NCI-H1092 (cell line): ENCODE measurements around the gene ST6GALNAC3.
"Not testable (repeated sequence)": the region's sequence is repeated elsewhere in the genome, so short reads cannot be mapped to it uniquely, and the experiment has no call there.

Experiments used
- DNase-seq: peaks from one replicate; lab custom pipeline; 2025; lab: John Stamatoyannopoulos, UW

Gene ST6GALNAC3

DNA sequence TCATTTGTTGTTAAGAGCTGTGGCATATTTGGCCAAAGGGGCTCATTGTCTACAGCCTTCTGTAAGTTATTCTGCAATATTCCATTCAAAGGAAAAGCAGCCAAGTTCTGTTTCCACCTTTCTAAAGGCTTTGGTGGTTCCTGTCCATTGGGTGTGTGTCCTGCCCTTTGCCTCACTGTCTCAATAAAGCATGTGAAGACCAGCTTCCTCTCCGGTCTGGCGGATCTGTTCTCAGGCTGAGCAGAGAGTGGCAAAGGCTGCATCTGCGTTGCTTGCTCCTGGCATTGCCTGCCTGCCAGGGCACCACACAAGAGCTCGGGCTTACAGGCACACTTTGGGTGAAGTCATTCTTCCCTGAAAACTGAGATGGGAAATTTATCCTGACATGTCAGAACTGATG is 34.9 kb downstream of the ST6GALNAC3 start:
- DNase-seq, result no peak

DNA sequence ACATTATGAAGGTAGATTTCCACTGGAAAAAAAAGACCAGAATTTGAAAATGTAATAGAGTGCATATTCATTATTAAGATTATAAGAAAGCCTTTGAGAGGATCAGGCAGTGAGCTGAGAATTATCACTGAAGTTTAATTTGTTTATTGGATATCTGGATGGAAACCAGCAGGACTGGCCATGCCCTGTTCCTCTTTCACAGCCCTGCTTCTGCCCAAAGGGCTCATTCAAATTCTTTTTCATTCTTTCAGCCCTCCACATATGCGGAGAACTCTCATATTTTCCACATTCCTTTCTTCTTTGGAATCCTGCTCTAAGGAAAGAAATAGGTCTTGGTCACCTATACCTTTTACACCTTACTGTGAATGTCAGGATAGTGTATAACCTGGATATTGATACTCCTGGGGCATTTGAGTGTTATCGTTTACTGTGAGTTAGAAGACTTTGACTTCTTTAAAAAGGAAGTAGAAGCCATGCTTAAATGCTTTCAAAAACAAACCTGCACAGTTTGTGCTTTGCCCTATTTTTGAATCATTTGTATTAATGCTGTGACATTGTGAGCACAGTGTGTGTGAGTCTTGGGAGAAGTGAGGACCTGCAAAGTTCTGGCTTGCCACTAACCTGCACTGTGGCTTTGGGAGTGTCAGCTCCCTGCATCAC is 35.5 kb downstream of the ST6GALNAC3 start:
- no peak for DNase-seq

DNA sequence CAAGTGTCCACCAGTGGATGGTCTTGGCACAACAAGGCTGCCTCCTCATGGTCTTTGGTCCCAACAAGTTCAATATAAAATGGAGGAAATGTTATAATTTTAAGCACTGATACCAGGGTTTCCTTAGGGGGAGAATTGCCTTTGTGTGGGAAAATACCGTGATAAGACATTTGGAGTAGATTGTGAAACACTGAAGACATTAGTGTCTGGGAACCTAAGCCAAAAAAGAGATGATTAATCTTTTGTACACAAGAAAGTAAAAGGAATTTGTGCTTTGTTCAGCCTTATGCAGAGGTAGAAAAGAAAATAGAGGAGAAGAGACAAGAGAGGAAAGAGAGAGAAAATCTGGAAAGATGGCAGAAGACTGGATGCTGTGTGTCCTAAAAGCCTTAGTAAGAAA is 36.1 kb downstream of the ST6GALNAC3 start:
- no peak for DNase-seq

DNA sequence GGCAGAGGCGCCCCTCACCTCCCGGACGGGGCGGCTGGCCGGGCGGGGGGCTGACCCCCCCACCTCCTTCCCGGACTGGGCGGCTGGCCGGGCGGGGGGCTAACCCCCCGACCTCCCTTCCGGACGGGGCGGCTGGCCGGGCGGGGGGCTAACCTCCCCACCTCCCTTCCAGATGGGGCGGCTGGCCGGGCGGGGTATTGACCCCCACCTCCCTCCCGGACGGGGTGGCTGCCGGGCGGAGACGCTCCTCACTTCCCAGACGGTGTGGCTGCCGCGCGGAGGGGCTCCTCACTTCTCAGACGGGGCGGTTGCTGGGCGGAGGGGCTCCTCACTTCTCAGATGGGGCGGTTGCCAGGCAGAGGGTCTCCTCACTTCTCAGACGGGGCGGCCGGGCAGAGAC is 37.8 kb downstream of the ST6GALNAC3 start:
- not testable (repeated sequence) for DNase-seq

DNA sequence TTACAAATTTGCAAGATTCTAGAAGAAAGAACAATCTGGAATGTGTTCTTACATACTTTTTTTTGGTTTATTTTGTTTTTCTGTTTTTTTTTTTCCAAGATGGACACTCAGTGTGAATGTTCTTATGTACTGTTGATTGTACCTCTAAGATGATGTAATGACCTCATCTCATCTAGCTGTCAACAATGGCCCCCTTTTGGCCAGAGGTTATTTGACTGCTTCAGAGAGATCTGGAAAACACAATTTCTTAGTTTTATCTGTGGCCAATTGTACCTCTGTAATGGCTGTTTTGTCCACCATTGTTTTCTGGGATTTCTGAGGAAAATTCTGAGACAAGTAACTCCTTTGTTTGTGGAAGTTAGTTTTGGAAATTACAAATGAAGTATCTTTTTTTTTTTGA is 38.9 kb downstream of the ST6GALNAC3 start:
- no peak for DNase-seq

DNA sequence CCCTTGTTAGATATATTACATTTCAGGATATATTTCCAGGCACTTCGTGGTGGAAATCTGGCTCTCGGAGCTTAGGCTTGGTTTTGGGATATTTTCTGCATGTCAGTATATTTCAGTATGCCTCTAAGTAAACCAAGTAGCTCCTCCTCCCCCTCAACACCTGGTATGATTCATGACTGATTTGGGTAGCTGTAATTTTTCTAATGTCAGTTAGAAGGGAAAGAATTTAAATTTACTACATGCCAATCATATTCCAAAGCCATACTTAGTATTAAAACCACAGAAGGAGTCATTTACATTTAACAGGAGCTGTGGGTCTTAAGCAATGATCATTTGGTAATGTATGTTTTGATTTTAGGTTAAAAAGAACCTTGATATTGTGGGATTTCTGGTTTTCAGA is 40.6 kb downstream of the ST6GALNAC3 start:
- no peak for DNase-seq

DNA sequence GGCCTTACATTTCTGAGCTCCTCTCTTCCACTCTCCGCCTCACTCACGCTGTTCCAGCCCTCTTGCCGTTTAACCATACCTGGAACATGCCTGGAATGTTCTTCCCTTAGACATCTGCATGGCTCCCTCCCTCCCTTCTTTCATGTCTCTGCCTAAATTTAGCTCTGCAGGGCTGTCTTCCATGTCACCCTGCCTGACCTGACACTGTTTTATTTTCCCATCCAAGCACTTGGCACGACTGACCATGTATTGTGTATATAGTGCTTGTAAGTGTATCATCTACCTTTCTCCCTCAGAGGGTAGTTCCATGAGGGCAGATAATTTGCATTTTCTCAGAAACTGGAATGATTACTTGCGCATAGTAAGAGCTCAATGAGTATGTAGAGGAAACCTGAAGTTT is 47.3 kb downstream of the ST6GALNAC3 start:
- no peak for DNase-seq

DNA sequence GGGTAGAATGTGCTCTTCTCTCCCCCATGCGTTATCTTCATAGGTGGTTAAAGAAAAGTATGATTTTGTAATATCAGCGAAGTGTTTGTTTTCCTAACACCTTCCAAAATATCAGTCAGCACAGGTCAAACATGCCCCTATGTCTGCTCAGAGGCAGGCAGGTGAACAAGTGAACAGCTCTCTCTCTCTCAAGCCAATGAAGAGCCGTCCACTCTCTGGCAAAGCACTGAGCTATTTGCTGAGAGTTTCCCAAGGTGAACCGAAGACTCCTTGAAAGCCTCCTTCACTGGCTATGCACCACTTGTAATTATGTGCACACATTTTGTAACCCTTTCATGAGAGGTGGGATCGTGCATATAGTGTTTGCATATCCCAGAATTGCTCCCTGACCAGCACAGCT is 47.7 kb downstream of the ST6GALNAC3 start:
- DNase-seq, result no peak

DNA sequence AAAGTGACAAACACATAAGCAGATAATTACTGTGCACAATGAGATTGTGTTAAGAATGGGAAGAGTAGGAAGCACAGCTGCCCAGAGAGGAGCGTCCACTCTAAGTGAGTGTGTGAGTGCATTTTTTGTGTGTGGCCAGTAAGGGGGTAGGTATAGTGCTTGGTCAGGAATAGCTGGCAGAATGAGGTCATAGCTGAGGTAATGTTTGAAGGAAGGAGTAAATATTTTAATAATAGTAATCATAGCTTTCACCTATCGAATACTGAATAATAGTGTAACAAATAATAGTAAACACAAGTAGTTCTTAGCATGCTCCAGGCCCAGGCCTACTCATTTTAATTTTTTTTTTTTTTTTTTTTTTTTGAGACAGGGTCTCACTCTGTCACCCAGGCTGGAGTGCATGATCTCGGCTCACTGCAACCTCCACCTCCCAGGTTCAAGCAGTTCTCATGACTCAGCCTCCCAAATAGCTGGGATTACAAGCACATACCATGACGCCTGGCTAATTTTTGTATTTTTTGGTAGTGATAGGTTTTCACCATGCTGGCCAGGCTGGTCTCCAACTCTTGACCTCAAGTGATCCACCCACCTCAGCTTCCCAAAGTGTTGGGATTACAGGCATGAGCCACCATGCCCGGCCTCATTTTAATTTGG is 49.0 kb downstream of the ST6GALNAC3 start:
- not testable (repeated sequence) for DNase-seq

DNA sequence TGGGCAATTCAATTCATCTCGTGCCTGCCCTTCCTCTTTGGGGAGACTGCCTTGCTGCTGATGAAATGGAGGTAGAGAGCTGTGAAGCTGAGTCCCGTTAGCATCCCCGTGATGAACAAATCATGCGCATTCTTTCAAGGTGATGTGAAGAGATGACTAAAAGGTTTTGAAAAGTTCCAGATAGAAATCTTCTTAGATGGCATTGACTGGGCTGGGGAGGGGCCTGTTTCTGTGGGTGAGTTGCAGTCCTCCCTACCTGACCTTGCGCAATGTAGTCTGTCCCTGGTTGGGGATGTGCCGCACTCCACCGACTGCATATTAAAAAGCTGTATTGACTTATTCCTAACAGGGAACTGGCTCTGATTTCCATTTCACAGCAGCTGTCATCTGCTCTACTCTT is 49.6 kb downstream of the ST6GALNAC3 start:
- no peak for DNase-seq

DNA sequence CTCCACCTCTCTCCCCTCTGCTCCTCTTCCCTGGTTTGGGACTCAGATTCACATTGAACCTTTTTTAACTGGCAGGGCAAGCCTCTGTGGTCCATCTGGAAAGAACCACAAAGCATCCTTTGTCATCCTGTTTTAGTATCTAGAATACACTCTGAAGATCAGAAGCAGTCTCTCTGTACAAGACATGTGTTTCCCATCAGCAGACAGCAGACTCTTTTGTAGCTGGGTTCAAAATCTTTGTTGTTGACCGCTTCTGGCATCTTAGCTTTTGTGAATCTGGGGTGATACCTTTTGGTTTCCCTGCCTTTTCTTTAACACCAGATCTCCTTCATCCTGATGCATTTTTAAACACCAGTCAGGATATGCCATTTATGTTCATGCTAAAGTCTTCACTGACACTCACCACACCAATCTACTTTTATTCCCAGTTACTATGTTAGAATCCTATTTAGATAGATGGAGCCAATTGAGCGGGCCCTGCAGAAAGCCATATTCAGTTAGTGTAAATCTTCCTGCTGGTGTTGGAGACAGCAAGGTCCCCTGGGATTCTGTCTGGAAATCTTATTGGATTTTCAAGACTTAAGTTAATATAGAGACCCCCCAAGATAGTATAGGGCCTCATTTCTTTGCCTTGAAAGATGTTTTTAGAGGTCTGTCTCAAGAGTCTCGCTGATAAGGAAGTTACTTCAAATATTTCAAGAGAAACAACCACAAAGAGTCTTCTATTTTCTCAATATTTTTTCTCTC is 51.1 kb downstream of the ST6GALNAC3 start:
- DNase-seq, result no peak

DNA sequence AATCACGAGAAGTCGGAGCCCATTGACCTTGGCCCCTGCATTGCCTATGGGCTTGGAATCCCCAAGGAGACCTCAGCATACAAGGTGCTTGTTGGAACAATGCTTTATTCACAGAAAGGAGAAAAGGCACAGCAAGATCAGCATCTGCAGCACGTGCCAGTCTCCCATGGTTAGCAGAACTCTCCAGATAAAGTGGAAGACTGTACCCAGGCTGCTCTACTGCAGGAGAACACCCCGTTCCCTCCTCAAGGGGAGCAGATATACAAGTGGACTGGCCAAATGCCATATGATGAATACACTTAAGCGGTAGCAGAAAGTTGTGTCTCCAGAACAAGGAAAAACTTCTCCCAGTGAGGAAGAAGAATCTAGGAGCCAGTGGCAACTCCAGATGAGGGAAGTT is 53.5 kb downstream of the ST6GALNAC3 start:
- DNase-seq, result no peak

DNA sequence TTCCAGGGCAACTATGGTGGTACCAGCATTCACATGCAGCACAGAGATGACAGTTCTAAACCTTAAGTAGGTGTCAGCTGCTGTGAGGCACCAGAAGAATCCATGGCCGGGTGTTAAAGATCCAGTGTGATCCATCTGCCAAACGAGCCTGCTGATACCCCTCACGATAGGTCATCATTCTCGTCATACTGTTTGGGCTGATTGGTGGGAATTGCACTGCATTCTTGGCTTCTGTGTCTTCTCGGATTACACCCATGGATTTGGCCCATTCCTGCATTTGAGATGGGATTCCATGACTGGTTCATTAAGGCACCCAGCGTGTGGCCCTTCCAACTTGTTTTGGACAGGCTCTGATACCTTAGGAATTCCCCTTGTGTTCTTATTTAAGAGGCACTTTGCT is 55.2 kb downstream of the ST6GALNAC3 start:
- DNase-seq, result no peak

DNA sequence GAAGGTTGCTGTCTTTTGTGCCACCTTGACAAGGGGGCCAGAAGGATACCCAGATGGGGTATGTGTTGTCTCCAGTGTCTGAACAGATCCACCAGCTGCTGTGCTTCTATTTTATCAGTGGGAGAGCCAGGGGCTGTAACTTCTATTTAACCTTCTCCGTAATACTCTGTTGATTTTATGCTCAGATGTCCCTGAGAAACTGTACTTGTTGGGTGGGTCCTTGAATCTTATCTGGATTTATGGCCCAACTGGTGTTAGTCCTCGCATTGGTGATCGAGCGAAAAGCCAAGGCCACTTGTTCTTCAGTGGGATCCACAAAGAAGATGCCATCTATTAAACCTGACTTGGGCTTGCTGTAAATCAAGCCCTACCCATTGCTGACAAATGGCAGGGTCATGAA is 56.4 kb downstream of the ST6GALNAC3 start:
- no peak for DNase-seq

DNA sequence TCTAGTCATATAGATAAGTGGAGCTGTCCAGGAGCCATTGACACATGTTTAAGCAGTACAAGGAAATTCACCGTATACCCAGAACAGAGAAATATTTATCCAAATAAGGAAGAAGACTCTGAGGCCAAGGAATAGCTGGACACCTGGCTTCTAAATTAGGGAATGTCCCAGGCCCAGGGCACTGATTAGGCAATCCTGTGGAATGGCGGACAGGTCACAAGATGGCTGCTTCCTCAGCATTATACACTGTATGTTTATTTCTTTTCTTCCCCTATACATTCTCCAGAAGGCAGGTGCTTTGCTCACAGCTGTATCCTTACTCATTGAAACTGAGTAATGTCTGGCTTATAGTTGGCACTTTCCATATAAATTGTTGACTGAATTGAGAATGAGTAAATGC is 59.4 kb downstream of the ST6GALNAC3 start:
- DNase-seq, result no peak

DNA sequence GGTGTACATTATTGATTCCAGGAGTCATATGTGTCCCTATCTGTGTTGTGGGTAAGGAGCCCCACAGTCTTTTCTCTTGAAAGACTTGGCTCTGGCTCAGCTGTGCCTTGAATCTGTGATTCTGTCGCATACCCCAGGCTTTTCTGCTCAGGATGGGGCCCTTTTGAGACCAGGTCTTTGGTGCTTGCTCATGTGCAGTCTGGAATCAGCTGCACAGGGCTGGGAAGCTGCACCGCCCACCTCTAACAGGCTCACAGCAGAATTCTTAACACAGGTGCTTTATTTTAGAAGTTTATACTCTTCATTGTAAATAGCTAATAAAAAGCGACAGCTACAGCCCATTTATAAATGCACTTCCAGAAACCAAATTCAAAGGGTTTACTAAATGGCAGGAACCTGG is 61.3 kb downstream of the ST6GALNAC3 start:
- no peak for DNase-seq

DNA sequence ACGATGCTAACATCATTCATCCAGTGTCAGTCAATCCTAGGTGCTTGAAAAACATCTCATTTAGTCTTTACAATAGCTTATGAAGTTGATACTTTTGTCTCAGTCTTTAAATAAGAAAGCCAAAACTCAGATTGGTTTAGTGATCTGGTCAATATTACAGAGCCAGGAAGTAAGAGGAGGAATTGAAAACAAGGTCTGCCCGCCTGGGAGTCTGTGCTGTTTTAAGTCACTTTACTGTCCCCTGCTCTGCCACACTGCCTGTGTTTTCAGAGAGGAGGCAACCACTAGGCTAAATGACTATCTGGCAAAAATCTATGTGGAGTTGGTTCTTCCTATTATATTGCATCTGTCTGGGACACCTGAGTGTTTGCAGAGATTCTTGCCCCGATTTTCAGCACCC is 62.3 kb downstream of the ST6GALNAC3 start:
- no peak for DNase-seq

DNA sequence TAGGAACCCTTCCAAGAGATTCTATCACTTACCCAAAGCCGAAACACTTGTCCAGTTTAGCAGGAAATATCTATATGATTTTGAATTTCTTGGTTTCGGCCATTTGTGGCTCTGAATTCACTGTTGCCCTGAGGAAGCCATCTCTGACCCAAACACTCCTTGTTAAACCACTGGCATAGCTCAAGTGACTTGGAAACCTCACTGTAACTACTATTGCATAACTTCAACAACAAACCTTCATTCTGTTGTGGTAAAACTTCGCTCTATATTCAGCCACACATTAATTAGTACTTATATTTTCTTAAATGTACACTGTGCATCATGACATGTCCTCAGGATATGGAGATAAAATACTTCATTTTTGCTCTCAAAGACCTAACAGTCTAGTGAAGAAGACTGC is 63.2 kb downstream of the ST6GALNAC3 start:
- no peak for DNase-seq

DNA sequence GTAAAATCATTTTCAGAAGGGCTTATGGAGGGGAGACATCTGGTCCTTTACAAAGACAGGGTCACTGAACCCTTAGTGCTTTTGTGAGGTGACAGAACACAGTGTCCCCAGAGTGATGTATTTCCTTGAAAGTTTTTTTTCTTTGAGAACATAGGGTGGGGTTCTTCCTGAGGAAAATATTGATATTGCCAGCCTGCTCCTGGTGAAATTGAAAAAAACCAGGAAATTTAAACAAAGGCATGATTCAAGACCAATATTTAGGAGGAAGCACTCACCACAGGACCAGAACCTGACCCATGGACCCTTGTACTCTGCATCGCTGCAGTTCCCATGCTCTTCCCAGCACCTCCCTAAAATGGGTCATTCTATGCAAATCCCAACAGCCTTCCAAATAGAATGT is 63.7 kb downstream of the ST6GALNAC3 start:
- no peak for DNase-seq

DNA sequence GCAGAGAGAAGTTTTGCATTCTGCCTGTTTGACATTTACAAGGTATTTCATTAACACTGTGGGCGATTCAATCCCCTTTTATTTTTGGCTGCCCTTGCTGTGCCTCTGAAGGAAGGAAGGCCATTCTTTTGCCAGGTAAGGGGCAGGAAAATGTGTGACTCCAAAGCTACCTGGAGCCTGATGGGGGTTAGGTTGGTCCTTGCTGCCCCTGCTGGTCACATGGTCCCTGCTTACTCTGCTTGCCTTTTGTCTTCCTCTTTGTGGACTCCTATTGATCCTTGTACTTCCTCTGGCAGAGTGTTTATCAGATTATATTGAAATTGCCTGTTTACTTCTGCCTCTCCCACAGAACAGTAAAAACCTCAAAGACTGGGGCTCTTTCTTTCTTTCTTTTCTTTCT is 65.7 kb downstream of the ST6GALNAC3 start:
- no peak for DNase-seq

DNA sequence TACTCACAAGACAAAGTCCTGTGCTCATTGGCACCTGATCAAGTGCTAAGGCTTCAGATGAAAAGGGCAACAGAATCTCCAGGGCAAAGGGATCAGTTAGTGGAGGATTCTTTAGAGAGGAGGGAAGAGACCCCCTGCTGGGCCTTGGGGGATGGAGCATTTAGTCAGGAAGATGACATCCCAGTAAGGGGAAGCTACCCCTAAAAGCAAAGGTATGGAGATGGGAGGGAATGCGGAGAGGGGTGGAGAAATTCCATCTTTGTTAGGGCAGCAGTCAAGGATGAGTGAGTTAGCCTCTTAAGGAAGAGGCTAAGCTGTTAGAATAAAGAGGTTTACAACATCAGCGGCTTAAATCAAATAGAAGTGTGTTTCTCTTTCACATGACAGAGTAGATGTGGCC is 67.4 kb downstream of the ST6GALNAC3 start:
- no peak for DNase-seq

DNA sequence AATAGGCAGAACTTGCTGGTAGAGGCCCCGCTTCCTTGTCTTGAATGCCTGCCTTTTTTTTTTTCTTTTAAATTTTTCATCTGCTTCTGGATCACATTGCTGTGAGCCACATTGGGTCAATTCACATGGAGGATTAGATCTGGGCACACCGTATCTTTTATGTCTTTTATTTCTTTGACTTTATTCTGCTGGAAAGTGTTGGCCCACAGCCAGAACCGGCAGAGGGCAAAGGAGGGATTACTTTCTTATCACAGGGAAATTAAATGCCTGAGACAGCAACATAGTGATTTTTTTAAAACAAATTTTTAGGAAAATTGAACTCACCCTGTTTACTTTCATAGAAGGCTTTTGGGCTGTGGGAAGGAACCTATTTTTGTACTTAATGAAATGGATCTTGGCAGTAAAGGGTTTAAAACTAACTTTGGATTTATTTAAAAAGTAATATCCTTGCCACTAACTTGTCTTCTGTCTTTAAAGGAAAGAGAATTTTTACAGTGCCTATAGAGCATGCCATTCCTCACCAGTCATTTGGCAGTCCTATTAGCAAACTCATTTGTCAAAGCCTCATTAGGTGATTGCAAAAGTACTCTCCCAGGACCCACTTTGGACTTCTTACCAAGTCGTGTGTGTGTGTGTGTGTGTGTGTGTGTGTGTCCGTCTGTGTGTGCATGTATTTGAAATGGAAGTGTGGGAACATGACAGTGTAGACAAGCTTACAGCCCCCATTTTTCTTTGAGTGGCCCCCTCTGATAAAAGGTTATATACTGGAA is 68.4 kb downstream of the ST6GALNAC3 start:
- no peak for DNase-seq

DNA sequence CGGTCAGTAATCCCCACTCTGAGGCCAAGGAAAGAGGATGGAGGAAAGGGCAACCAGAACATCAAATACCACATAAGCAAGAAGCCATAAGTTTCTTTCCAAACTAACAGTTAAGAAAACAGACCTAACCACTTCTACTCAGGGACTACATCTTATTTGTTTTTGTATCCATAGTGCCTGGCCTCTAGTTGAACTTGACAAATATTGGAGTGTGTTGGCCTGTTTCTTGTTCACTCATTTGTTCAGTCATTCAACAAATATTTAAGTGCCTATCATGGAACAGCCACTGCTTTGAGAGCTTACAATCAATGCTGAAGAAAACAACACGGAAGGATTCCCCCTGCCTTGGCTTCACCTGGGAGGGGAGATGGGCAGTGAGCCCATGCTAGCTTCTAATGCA is 69.7 kb downstream of the ST6GALNAC3 start:
- DNase-seq, result no peak
